Measurements from ENCODE around the gene CHD1.

DNA sequence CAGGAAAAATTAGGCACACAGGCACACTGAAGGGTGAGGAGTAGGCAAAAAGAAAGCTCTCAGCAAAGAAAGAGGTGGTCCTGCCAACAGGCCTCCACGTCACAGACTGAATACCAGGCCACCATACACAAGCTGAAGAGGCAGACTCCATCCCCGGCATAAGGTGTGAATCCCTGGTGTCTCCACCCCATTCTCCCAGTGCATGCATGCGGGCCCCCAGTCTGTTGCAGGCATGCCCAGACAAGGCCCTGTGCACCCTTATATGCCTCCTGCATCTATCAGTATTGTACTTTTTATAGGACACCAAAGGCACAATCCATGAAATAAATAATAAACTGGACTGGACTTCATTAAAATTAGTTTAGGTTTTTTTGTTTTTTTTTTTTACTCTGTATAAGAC is 82.3 kb downstream of the CHD1 start:
- TF ChIP-seq, protein P1, sequence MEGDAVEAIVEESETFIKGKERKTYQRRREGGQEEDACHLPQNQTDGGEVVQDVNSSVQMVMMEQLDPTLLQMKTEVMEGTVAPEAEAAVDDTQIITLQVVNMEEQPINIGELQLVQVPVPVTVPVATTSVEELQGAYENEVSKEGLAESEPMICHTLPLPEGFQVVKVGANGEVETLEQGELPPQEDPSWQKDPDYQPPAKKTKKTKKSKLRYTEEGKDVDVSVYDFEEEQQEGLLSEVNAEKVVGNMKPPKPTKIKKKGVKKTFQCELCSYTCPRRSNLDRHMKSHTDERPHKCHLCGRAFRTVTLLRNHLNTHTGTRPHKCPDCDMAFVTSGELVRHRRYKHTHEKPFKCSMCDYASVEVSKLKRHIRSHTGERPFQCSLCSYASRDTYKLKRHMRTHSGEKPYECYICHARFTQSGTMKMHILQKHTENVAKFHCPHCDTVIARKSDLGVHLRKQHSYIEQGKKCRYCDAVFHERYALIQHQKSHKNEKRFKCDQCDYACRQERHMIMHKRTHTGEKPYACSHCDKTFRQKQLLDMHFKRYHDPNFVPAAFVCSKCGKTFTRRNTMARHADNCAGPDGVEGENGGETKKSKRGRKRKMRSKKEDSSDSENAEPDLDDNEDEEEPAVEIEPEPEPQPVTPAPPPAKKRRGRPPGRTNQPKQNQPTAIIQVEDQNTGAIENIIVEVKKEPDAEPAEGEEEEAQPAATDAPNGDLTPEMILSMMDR (conservative IDR thresholded peaks at IDR 0.05 in 1 of 2, IDR thresholded peaks at IDR 0.05 in 1 of 2; ENCODE audit: extremely low read depth in 1 of 2, insufficient read depth in 1 of 2, low read depth in 1 of 2, low read length in 2 of 2), result no peak
- TF ChIP-seq EZH2 (IDR thresholded peaks at IDR 0.05; ENCODE audit: borderline replicate concordance, low read length), result no peak
